HS-27A (cell line): ENCODE measurements around the gene MYL5.
"Not testable (repeated sequence)": the region's sequence is repeated elsewhere in the genome, so short reads cannot be mapped to it uniquely, and the experiment has no call there.

ENCODE experiments used
- DNase-seq: peaks from one replicate; pipeline ENCODE4 v3.0.0-alpha.2; 2012; ENCODE audit warnings: low read depth, missing footprints

MYL5 gene

DNA sequence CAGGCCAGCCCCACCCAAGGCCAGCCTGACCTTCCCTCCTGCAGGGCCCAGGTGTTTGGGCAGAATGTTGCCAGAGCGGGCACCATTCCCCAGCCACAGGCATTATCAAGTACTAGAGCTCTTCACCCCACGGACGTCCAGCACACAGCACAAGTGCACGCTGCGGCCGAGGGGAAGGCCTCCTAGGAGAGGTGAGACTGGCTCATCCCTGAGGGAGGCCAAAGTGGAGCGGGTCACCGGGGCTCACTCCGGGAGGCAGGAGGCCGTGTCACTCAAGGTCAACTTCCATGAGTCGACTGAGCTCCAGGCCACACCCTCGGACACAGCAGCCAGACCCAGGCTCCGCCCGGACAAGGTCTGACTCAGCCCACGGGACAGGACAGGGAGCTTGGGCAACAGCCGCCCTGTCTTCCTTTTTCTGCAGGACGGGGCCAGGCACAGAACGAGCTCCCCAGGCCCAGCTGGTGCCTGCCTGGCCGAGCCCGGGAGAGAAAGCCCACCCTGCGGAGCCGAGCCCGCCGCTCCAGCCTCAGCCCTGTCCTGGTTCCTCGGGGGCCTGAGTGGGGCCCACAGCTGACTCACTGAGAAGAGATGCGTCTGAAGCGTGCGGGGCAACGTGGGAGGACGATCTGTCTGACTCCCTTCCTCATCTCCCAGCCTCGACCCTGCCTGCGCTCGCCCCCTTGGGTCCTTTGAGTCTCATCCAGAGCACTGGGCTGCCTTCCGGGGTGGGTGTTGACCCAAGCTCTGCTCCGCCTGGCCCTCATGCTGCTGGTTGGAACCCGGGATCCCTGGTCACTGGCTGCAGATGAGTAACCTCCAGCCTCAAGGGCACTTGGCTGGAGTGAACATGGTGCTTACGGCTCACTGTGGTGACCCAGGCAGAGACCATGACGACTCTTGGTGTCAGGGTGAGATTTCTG, 13.0 kb downstream of the MYL5 start:
- DNase-seq, result no peak

DNA sequence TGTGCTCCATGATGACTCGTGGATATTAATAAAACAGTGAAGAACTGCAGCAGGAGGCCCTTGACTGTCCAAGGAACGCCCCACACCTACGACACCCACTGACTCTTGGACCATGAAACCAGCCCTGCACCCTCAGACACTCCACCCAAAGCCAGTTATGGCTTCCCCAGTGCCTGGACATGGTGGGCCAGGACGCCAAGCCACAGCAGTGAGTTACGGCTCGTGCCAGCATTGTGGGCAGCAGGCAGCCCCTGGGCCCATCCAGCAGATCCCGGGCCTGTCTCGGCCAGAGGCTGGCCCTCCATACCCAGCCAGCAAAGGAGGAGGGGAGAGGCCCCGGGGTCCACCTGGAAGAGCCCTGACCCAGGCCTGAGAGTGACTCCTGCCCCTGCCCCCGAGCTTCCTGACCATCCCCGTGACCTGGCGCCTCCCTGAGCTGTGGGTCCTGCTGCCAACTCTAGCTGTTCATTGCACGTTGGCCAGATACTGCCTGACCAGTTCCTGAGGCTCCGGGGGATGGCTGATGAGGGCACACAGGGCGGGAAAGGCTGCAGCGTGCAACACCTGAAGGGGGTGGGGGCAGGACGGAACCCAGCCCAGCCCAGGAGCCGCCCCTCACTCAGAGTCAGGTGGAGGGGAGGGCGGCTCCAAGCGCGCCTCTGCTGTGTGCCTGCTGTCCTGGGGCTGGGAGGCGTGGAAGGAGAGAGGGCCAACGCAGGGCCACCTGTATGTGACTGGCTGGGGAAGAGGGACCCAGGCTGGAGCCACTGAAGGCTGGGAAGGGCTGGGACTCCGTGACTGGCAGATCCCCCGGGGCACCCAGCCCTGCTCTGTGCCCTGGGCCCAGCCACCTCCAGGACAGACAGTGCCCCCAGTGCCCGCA, 13.9 kb downstream of the MYL5 start:
- no peak for DNase-seq

DNA sequence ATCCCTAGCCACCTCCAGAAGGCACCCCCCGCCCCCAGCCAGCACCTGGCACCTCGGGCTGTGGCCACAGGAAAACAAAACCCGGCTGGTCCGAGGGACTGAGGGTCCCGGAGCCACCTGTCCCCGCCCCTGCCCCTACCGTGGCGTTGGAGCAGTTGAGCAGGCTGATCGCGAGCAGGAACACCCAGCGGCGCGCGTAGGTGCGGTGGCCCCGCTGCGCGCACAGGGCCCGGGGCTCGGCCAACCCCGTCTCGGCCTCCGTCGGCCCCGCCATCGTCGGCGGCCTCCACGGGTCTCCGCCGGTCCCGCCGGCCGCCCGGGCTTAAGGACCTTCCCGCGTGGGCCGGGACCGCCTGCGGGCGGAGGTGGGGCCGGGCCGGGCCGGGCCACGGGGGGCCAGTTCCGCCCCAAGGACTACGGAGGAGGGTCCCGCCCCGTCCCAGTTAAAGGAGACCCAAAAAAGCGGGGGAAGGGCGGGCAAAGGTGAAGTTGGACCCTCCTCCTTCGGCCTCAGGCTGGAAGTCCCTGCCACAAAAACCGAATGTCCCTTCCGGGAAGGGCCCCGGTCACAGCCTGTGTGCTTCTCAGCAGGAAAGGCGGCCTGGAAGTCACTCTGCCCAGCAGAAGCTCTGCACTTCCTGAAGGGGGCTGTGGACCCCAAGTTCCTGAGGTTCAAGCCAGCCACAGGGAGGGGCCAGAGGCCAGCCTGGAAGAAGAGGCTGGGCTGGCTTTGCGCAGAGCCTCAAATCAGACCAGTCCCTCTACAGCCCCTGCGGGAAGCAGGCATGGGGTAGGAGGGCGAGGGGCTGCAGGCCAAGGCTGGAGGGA, 14.7 kb downstream of the MYL5 start, which contains the start of gene SLC49A3:
Gene SLC49A3, minus strand, starts transcription at position 298 of the 828 bp plus-strand sequence. Its CDS starts 24 bp downstream, at position 274.
- DNase-seq, result no peak

DNA sequence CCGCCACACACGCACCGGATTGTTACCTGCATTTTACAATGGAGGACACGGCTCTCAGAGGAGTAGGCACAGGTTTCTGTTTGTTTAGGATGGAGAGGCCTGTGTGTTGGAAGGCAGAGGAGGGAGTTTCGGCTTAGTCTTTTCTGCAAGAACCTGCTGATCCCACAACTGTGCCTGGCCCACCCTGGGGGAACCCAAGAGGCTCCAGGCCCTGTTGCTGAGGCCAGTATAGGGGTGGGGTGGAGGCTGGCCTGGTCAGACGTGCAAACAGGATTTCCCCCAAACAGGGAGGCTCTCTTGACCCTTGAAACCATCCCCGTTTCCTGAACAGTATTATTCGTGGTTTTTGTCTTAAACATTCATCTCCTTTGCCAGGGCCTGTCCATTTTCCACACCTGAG, 15.4 kb downstream of the MYL5 start:
- DNase-seq, result no peak

DNA sequence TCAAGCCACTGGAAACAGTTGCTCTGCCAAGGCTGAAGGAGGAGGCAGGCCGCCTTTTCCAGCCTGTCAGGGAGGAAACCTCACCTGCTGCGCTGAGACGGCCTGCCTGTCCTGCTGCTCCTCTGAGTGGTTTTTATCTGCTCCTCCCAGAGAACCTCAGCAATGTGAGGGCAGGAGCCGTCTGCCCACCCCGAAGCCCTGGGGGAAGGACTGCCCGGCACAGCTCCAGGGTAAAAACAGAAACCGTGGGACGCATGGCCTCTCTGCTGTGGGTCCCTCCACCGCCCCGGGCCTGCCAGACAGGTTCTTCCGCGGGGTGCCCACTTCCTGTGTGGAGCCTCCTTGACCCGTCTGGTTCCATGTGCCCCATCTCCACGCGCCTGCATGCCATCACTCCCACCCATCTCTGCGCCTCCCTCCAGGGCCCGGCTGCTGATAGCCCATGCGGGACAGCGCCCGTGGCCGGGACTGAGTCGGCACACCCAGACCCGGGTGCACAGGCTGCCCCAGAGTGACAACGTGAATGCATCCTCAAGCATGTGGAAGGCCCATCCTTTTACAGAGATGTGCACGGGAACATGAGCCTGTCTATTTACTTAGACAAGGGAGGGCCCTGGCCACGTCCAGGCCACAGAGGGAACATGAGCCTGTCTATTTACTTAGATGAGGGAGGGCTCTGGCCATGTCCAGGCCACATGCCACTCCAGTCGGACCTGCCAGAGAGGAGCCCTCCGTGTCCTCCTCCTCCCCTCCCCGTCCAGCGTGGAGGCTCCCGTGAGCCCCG, 18.6 kb downstream of the MYL5 start:
- no peak for DNase-seq

DNA sequence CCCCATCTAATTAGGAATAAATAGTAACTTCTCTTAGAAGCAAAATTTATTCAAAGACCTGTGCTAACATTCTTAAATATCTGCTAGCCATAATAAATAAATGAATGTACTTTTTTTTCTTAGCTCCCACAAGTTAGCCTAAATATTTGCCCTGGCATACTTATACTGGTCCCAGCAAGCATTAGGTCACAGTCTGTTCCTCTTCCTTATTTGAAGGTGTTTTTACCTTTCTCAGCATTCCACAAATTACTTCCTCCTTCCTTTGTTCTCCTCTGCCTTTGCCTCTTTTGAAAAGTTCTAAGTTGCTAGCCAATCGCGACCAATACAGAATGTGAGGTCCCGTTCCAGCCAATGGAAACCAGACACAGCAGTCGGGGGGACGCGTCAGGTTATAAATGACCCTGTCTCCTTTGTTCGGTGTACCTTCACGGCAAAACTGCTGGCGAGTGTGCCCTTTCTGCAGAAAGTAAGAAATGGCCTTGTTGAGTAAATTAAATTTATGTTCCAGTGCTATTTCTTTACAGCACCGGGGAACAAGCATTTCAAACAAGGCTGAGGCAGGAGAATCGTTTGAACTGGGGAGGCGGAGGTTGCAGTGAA, 20.1 kb downstream of the MYL5 start:
- not testable (repeated sequence) for DNase-seq

DNA sequence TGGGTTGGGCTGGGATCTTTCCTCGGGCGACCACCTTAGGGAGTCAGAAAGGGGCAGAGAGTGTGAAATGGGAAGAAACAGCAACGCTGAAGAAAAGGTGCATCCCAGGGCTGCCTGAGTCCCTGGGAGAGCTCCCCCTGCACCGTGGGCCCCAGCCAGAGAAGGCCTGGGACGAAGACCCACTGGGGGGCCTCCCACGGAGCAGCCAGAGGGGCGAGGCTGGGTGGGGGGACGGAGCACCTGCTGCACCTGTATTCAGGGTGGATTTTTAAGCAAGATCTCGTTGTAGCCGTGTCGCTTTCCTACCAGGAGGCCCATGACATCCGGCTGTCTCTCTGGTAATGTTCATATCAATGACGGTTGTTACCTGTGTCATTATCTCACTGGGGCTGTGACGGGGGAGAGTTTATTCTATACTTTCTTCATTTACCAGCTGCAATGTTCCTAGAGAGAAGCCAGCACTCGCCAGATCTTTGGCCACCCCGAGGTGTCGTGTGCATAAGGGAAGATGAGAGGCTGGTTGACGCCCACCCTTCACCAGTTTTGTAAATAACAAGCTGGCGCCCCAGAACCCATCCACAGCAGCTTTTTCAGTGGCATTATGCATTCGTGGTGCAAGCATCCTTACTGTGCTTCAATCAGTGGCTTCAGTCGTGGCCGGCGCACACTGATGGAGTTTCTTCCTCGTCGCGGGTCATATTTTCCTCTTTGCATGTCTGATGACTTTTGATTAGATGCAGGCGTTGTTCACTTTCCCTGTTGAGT, 25.7 kb downstream of the MYL5 start:
- DNase-seq, result no peak

DNA sequence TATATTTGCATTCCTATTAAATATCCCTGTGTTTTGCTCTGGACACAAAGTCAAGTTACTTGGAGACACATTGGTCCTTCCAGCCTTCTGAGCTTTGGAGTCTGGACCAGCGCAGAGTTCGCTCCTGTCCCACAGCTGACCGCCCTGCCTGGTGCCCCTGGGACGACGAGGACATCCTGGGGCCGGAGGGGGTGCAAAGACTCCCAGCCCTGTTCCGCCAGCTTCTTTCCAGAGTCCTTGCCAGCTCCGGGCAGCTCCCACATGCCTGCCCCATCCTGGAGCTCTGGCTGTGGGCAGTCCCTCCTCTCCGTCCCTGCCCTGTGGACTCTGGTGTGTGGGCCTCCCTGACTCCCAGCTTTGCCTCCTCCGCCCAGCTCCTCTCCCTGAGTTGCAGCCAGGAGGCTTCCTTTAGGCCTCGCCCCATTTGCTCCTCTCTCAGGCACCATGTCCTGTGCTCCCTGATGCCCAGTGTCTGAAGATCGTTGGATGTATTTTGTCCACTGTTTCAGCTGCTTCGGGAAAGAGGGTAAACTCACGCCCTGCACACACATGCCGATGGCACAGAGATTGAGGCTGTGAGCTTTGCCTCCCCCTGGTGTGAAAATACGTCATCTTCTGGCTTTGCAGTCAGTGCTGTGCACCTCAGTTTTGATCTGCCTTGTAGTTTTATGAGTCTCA, 26.4 kb downstream of the MYL5 start:
- DNase-seq, result no peak

DNA sequence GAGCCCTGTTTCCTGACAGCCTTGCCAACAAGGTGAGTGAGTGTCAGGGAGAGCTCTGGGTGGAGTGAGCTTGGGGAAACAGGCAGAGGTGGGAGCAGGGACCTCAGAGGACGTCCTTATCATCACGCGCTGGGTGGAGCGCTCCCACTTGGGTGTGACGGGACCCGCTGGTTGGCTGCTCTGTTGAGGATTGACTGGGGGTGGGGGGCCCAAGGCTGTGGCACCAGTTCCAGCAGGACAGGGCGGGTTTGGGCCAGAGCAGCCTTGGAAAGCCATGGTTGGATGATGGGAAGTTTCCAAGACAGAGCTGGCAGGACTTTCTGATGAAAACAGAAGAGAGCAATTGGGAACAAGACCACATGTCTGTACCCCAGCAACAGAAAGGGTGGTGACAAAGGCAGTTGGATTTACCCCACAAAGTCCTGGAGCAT, 28.3 kb downstream of the MYL5 start:
- DNase-seq, result no peak

DNA sequence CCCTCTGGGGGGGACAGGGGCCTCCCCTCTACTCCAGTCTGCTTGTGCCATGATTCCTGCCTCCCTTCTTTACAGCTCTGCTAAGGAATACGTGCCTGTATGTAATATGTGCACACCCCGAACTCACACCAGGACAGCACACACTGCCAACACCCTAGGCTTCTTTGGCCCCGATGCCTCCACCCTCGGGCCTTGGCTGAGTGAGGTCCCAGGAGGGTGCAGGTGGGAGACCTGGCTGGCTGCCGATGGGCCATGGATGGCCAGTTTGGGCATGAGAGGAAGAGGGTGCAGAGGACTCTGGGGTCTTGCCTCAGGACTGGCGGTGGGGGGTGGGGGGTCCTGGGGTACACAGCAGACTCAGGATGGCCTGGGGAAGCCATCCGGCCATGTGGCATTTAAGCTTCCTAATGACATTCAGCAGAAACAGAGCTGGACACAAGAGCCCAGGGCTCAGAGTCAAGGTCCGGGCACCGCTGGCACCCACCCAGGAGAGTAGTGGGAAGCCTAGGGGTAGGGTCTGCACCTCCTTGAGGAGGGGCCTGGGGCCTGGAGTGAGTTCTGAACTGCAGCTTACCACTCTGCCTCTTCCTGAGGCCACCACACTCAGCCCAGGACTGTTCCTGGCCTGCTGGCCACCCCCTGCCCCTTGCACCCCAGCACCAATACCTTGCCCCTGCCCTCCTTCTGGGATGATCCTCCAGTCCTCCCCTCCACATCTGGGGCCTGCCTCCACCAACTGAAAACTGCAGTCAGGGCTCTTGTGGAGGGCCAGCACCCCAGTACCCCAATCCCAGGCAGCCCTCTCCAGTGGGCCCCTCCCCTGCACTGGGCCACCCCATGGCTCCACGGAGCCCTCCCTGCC, 29.2 kb downstream of the MYL5 start:
- no peak for DNase-seq

DNA sequence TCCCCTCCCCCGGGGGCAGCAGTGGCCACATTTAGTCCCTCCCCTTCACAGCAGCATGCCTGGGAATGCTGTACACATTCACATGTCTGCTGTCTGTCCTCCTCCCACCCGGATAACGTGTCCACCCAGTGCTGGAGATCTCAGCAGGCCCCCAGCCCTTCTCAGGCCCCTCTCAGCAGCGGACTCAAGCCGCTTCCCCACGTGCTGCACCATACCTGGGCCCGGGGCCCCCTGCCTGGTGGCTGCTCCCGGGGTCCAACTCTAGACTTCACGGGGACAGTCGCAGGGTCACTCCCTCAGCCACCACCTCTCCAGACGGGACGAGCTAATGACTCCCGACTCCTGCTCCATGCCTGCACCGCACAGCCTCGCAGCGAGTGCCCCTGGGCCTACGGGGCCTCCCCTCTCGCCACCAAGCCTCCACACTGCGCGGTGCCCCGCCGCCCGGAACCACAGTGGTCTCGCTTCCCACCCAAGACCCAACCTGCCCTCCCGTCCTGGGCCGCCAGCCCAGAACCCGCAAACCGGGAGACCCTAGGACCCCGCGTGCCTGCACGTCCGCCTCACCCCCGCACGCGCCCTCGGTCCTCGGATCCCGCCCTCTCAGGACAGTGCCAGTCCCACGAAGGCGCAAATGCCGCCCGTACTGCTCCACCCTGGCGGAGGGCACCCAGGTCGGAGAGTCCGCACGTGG, 30.0 kb downstream of the MYL5 start:
- no peak for DNase-seq

DNA sequence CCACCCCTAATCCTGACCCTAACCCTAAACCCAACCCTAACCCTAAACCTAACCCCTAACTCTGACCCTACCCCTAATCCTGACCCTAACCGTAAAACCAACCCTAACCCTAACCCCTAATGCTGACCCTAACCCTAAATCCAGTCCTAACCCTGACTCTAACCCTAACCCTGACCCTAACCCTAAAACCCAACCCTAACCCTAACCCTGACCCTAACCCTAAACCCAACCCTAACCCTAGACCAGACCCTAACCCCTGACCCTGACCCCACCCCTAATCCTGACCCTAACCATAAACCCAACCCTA, 30.6 kb downstream of the MYL5 start:
- DNase-seq, result no peak

DNA sequence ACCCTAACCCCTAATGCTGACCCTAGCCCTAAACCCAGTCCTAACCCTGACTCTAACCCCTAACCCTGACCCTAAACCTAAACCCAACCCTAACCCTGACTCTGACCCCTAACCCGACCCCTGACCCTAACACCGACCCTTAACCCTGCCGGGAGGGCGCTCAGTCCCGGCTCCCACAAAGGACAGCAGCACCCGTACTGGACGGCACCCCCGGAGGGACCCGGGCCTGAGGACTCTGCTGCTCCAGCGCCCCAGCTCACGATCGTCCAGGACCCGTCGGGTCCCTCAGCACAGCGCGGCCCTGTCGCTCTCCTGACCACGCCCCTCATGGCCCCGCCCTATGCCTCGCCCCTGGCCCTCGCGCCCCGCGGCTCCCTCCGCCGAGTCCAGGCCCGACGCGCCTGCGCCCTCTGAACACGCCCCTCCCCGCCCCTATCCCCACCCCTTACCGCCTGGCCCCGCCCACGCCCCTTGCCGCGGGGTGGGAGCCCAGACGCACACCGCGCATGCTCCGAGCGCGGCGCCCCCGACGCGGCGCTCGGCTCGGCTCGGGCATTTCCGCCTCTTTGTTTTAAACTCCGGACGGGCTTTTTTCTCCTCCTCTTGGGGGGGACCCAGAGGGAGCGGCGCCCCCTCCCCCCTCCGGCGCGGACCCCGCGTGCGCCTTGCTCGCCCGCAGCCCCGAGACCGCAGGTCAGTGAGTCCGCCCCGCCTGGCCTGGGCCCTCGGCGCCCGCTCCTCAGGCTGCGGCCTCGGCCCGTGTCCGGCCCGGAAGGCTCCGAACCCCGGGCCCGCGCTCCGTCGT, 31.1 kb downstream of the MYL5 start, which contains the start of gene PCGF3:
Gene PCGF3, plus strand, starts transcription at position 555 of the 805 bp plus-strand sequence. CDS start 27,849 bp downstream, outside the sequence.
- peak; percentile 47 for DNase-seq

DNA sequence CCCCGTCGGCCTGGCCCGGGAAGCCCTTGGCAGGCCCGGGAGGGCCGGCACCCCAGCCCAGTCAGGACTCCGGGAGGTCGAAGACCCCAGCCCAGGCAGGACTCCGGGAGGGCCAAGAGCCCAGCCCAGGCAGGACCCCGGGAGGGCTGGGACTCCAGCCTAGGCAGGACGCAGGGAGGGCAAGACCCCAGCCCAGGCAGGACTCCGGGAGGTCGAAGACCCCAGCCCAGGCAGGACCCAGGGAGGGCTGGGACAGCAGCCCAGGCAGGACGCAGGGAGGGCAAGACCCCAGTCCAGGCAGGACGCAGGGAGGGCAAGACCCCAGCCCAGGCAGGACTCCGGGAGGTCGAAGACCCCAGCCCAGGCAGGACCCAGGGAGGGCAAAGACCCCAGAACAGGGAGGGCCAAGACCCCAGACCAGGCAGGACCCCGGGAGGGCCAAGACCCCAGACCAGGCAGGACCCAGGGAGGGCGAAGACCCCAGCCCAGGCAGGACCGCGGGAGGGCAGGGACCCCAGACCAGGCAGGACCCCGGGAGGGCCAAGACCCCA, 31.8 kb downstream of the MYL5 start:
- DNase-seq, result not testable (repeated sequence)

DNA sequence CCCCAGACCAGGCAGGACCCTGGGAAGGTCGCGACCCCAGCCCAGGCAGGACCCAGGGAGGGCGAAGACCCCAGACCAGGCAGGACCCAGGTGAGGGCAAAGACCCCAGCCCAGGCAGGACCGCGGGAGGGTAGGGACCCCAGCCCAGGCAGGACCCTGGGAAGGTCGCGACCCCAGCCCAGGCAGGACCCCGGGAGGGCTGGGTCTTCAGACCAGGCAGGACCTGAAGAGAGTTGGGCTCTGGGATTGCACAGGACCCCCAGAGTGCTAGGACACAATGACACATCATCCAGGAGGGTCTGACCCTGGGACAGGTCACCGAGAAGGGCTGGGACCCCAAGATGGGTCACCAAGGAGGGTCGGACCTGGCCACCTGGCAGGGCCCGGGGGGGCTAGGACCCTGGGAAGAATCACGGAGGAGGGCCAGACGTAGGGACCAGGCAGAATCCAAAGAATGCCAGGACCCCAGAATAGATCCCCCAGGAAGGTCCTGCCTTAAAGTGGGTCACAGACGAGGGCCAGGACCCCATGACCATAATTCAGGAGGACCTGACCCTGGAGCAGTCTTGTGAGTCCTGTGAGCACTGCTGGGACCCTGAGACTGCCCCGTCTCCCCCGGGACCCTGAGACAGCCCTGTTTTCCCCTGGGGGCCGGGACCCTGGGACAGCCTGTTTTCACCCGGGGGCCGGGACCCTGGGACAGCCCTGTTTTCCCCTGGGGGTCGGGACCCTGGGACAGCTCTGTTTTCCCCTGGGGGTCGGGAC, 32.7 kb downstream of the MYL5 start:
- no peak for DNase-seq
